Tracheal epithelial cell (primary cell): ENCODE data around the gene FRMD3. TPM values are rescaled to one million over a fixed set of nuclear protein-coding genes. Genes with fewer than 3 reads are reported as not detected.

Experiments used
- total RNA-seq: library from RNA; depleted of rRNA; stranded (reverse); fragments of >200 nt; gene quantifications from 2 replicates; pipeline ENCODE4 v1.2.1, GENCODE V29; 2014

Gene FRMD3
- 0.43 and 0.48 TPM in 2 replicates for total RNA-seq

GRCh38 chr9:83538172-83538889 is at the start of gene FRMD3:
Gene FRMD3 (minus strand): TSS chr9:83538401. CDS start chr9:83538231, 170 bp downstream.

Other genes starting within 250 kb of the FRMD3 start
- gene IDNK, start 84.7 kb upstream of the FRMD3 start, total RNA-seq, result 0.43 and 2.4 TPM in 2 replicates
- 119 and 129 TPM in 2 replicates for gene UBQLN1, start 169.6 kb upstream of the FRMD3 start, total RNA-seq